HUES64 (cell line): Measurements from ENCODE around the gene PLAC1.

ENCODE experiments used
- H3K27ac ChIP-seq: 2 replicates; pipeline ENCODE4 v1.7.0; 2013; ENCODE audit warnings: low read depth, low read length, inconsistent platforms
- H3K27me3 ChIP-seq: 2 replicates; pipeline ENCODE4 v1.6.1; 2013; ENCODE audit warnings: mild to moderate bottlenecking, low read length; ENCODE audit not compliant: insufficient read depth
- H3K36me3 ChIP-seq: 2 replicates; pipeline ENCODE4 v1.6.1; 2013; ENCODE audit warnings: mild to moderate bottlenecking, low read length; ENCODE audit not compliant: insufficient read depth
- H3K4me1 ChIP-seq: 2 replicates; pipeline ENCODE4 v1.6.1; 2013; ENCODE audit warnings: mild to moderate bottlenecking, low read length, moderate library complexity; ENCODE audit not compliant: insufficient read depth
- H3K4me3 ChIP-seq: 2 replicates; pipeline ENCODE4 v1.5.1; 2013; ENCODE audit warnings: mild to moderate bottlenecking, low read length, moderate library complexity
- H3K9ac ChIP-seq: 2 replicates; pipeline ENCODE4 v1.6.1; 2013; ENCODE audit warnings: mild to moderate bottlenecking, low read depth, low read length
- H3K9me3 ChIP-seq: 2 replicates; pipeline ENCODE4 v1.6.1; 2013; ENCODE audit warnings: low read depth, low read length; ENCODE audit not compliant: insufficient read depth
- WGBS: fragments of 150-250, 120-280 bp; methylation state at CpG from one replicate; pipeline ENCODE4 v1.1.7; 2013; ENCODE audit warnings: missing lambda C conversion rate; 5-methylcytosine and 5-hydroxymethylcytosine counted together

The PLAC1 gene

GRCh38 chrX:134631426-134632346 is 26.6 kb downstream of the PLAC1 start:
- Histone ChIP-seq H3K4me3 (no peak overlapping the region), H3K9ac (no peak overlapping the region), H3K4me1 (no peaks in the 10 kb centered on the region), H3K27me3 (no peaks in the 10 kb centered on the region), H3K36me3 (no peaks in the 10 kb centered on the region), H3K9me3 (no peaks in the 10 kb centered on the region), H3K27ac (no peak overlapping the region)
- 80% methylated on average over 5 of the region's 9 CpGs for WGBS

GRCh38 chrX:134628663-134629062 is 29.6 kb downstream of the PLAC1 start:
- H3K36me3 ChIP-seq = no peaks in the 10 kb centered on the region
- no peaks in the 10 kb centered on the region for H3K9me3 ChIP-seq
- WGBS = no CpG with 5 or more reads among the region's 1 CpG
- H3K4me1 ChIP-seq = no peaks in the 10 kb centered on the region
- H3K27me3 ChIP-seq = no peaks in the 10 kb centered on the region
- H3K27ac ChIP-seq = no peak overlapping the region
- H3K4me3 ChIP-seq = no peak overlapping the region
- H3K9ac ChIP-seq = no peak overlapping the region

DNA sequence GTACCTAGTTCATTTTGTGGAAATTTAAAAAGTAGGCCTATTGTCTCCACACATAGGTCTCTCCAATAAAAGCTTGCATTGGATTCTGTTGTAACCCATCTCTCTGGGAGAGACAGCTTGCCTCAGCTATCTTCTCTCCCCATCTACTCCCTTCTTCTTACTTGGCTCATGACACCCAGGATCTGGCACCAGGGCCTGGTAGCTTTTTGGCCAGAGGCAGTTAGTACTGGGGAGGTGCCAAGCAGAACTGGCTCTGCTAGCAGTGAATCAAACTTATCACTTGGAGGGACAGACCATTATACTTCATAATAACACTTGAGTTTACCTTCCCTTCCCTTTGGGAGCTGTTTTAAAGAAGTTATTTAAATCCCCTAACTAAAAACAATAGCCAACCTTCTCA is 31.8 kb downstream of the PLAC1 start:
- Histone ChIP-seq H3K4me1 (peaks cover 17% of the 10 kb centered on the region), H3K27me3 (no peaks in the 10 kb centered on the region), H3K4me3 (no peak overlapping the region), H3K9me3 (no peaks in the 10 kb centered on the region), H3K27ac (no peak overlapping the region), H3K9ac (no peak overlapping the region), H3K36me3 (no peaks in the 10 kb centered on the region)

DNA sequence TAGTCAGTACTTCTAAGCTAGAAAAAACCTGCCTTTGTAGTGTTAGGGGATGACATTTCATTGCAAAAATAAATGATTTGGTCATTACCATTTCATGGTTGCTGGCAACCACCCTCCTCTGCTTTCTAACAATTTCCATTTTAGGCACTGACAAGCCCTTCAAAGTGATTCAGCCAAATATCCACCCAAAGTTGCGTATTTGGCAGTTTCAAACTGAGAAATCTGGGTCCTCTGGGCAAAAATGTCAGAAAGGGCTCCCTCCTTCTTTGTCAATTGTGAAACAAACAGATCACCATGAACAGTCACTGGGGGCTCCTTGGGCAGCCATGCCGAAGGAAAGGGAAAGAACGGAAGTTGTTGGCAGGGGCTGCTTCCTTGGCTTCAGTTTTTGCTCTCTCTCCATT is 33.0 kb downstream of the PLAC1 start:
- H3K4me1 ChIP-seq = peaks cover 17% of the 10 kb centered on the region
- no peak overlapping the region for H3K27ac ChIP-seq
- 97% methylated on average over 3 of the region's 3 CpGs for WGBS

DNA sequence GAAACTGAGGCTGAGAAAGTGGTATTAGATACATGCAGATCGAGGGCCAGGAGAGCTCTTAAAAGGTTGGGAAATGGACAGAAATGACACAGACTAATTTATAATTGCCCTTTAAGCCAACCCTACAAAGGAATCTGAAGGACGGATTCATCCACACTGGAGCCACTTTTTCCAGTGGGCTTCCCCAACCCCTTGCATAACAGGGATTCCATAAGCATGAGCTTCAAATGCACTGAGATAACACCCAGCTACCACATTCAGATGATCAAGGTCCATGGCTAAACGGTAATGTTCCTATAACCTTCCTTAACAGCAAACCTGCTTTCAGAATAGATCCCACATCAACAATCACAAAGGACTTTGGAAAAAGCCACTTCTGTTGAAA is 34.2 kb downstream of the PLAC1 start:
- Histone ChIP-seq H3K27me3 (no peaks in the 10 kb centered on the region), H3K27ac (no peak overlapping the region), H3K9ac (no peak overlapping the region), H3K9me3 (no peaks in the 10 kb centered on the region), H3K36me3 (no peaks in the 10 kb centered on the region), H3K4me1 (peaks cover 17% of the 10 kb centered on the region), H3K4me3 (no peak overlapping the region)
- 89% methylated on average over 3 of the region's 3 CpGs for WGBS

More for the DNA sequence above, 33.0 kb downstream of the PLAC1 start:
- no peaks in the 10 kb centered on the region for H3K9me3 ChIP-seq
- no peak overlapping the region for H3K4me3 ChIP-seq
- H3K27me3 ChIP-seq = no peaks in the 10 kb centered on the region
- no peaks in the 10 kb centered on the region for H3K36me3 ChIP-seq
- no peak overlapping the region for H3K9ac ChIP-seq

DNA sequence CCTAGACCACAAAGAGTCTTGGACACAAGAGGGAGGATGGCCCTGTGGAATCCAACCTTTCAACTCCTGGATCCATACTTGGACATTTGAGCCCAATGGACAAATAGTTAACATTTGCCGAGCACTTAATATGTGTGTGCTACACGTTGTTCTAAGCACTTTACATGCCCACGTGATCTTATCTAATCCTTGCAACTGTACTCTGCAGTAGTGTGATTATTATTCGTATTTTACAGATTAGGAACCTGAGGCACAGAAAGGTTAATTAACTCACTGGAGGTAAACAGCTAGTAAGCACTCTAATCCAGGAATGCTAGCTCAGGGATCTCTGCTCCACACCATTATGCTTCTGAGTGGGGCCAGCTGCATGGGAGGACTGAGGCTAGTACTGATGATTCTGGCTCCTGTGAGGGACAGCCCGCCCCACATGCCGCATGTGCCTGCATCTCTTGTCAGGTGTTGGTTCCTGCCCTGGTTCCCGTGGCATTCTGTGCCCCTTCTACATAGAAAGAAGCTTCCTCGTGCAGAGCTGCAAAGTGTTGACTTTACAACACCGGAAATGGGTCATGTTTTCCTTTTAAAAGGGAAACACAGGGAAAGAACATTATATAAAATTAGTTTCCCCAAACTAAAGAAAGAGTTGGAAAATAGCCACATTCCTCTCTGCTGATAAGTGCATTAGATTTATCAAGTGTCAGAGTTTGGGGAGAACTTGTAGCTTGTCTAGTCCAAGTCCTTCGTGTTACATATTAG is 34.8 kb downstream of the PLAC1 start:
- Histone ChIP-seq H3K4me1 (peaks cover 17% of the 10 kb centered on the region), H3K27ac (peak overlapping the region; percentile 46; the same call in 1 of the 2 replicates), H3K9me3 (no peaks in the 10 kb centered on the region), H3K27me3 (no peaks in the 10 kb centered on the region), H3K4me3 (no peak overlapping the region), H3K36me3 (no peaks in the 10 kb centered on the region), H3K9ac (no peak overlapping the region)
- WGBS = 96% methylated on average over 8 of the region's 10 CpGs

DNA sequence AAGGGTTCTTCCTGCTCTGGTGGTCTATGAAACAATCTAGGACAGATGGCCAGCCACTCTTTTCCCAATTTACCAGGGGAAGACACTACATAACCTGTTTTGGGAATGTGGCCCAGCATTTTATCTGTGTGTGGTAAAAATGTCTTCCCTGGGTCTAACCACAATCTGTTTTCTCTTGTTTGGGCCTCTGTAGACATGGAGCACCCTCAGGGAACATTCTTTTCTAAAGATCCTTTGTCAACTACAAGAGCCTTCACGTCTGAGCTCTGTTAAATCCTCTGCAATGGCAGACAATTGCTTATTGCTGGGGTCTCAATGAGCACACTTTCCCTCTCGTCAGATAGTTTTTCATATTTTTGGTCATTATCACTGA is 35.5 kb downstream of the PLAC1 start:
- Histone ChIP-seq H3K4me3 (no peak overlapping the region), H3K36me3 (no peaks in the 10 kb centered on the region), H3K9ac (no peak overlapping the region), H3K4me1 (peaks cover 17% of the 10 kb centered on the region), H3K27ac (peak overlapping the region; percentile 46), H3K27me3 (no peaks in the 10 kb centered on the region), H3K9me3 (no peaks in the 10 kb centered on the region)
- WGBS = 58% methylated on average over 2 of the region's 2 CpGs

DNA sequence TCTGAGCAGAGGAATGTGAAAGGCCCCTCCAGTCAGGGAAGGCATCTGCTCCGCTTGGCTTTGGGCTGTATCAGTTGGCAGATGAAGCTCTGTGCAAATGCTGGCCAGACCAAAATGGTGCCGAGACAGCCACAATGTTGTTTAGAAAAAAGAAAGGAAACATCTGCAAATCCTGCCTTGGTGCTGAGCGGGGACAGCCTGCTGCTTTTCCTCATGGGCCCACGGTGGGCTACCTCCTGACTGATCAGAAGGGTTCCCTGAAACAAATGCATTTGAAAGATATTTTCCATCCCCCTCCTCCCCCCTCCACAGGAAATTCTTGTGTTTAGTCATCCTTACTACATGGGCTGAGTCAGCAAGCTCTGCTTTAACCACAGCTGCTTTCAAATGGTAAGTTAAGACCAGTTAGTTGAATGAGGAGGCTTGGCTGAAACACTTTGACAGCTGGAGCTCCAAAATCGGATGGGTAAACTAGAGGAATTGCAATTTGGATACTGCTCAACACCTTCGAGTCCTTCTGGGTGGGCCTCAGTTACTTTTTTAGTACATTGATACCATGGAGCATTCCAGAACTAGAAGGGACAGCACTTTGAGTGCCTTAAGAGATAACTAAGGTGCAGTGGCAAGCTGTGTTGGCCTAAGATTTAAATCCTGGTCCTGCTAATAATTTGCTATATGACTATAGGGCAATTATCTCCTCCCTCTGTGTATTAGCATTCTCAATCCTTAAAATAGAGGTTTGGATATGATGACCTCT is 36.0 kb downstream of the PLAC1 start:
- Histone ChIP-seq H3K9ac (peak overlapping the region; percentile 63; the same call in 1 of the 2 replicates), H3K27me3 (no peaks in the 10 kb centered on the region), H3K4me1 (peaks cover 17% of the 10 kb centered on the region), H3K36me3 (no peaks in the 10 kb centered on the region), H3K9me3 (no peaks in the 10 kb centered on the region), H3K27ac (peak overlapping the region; percentile 88), H3K4me3 (no peak overlapping the region)
- 40% methylated on average over 6 of the region's 6 CpGs for WGBS

- Histone ChIP-seq H3K27me3 (no peaks in the 10 kb centered on the region), H3K9ac (no peak overlapping the region)
- WGBS = 100% methylated on average over 1 of the region's 1 CpG
Measured at GRCh38 chrX:134619838-134620237, 38.4 kb downstream of the PLAC1 start.

GRCh38 chrX:134613396-134613795 is 44.9 kb downstream of the PLAC1 start:
- no peak overlapping the region for H3K9ac ChIP-seq
- no peaks in the 10 kb centered on the region for H3K9me3 ChIP-seq
- no peaks in the 10 kb centered on the region for H3K4me1 ChIP-seq
- 87% methylated on average over 3 of the region's 3 CpGs for WGBS
- no peak overlapping the region for H3K4me3 ChIP-seq
- H3K27me3 ChIP-seq = no peaks in the 10 kb centered on the region
- no peaks in the 10 kb centered on the region for H3K36me3 ChIP-seq
- H3K27ac ChIP-seq = no peak overlapping the region

More at GRCh38 chrX:134619838-134620237, 38.4 kb downstream of the PLAC1 start:
- Histone ChIP-seq H3K4me1 (peaks cover 17% of the 10 kb centered on the region), H3K9me3 (no peaks in the 10 kb centered on the region), H3K27ac (no peak overlapping the region), H3K4me3 (no peak overlapping the region), H3K36me3 (no peaks in the 10 kb centered on the region)

DNA sequence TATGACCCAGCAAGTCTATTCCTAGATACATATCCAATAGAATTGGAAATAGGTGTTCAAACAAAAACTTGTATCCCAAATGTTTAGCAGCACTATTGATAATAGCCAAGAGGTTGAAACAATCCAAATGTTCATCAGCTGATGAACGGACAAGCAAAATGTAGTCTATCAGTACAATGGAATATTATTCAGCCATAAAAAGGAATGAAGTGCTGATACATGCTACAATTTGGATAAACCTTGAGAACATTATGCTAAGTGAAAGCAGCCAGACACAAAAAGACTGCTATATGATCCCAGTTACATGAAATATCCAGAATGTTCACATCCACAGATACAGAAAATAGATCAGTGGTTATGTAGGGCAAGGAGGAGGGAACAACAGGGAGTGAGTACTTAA is 50.1 kb downstream of the PLAC1 start:
- no peaks in the 10 kb centered on the region for H3K36me3 ChIP-seq
- peaks cover 14% of the 10 kb centered on the region for H3K4me1 ChIP-seq
- H3K9ac ChIP-seq = no peak overlapping the region
- no peak overlapping the region for H3K4me3 ChIP-seq
- no peaks in the 10 kb centered on the region for H3K9me3 ChIP-seq
- no peaks in the 10 kb centered on the region for H3K27me3 ChIP-seq
- 100% methylated on average over 1 of the region's 1 CpG for WGBS
- no peak overlapping the region for H3K27ac ChIP-seq
